ENCODE results near the gene CCR3.

CCR3 gene

GRCh38 chr3:46277476-46277875 lies 35.2 kb downstream of the CCR3 start:
- DNase-seq, result no peak

- DNase-seq, result no peak
These were observed 36.8 kb downstream of the CCR3 start for GRCh38 chr3:46278816-46279672.

- DNase-seq, result no peak
These were observed 38.0 kb downstream of the CCR3 start for GRCh38 chr3:46280105-46280797.

GRCh38 chr3:46281551-46281950 lies 39.3 kb downstream of the CCR3 start:
- DNase-seq, result no peak

GRCh38 chr3:46282041-46282440 lies 39.8 kb downstream of the CCR3 start:
- DNase-seq, result no peak

- no peak for DNase-seq
These were observed 40.4 kb downstream of the CCR3 start for GRCh38 chr3:46282696-46283095.

- DNase-seq, result no peak
These were observed 41.7 kb downstream of the CCR3 start for GRCh38 chr3:46283881-46284450.

- no peak for DNase-seq
These were observed 42.9 kb downstream of the CCR3 start for GRCh38 chr3:46284981-46285683.

- DNase-seq, result no peak
These were observed 43.8 kb downstream of the CCR3 start for GRCh38 chr3:46285931-46286619.

- no peak for DNase-seq
These were observed 44.8 kb downstream of the CCR3 start for GRCh38 chr3:46286947-46287565.

GRCh38 chr3:46289551-46289950 lies 47.3 kb downstream of the CCR3 start:
- DNase-seq, result no peak

- no peak for DNase-seq
These were observed 47.7 kb downstream of the CCR3 start for GRCh38 chr3:46289966-46290365.

- no peak for DNase-seq
These were observed 48.8 kb downstream of the CCR3 start for GRCh38 chr3:46291046-46291445.

GRCh38 chr3:46293035-46293724 lies 50.9 kb downstream of the CCR3 start:
- DNase-seq, result no peak

- no peak for DNase-seq
These were observed 52.0 kb downstream of the CCR3 start for GRCh38 chr3:46293991-46294833.

GRCh38 chr3:46296826-46297225 lies 54.6 kb downstream of the CCR3 start:
- DNase-seq, result no peak

GRCh38 chr3:46297658-46298423 lies 55.6 kb downstream of the CCR3 start:
- no peak for DNase-seq

GRCh38 chr3:46298871-46299607 lies 56.8 kb downstream of the CCR3 start:
- no peak for DNase-seq
